ENCODE measurements around the gene FANCI. TPM values are rescaled to one million over a fixed set of nuclear protein-coding genes. Genes with fewer than 3 reads are reported as not detected.
A peak's percentile ranks its signal among the peaks of the same experiment; 100 is the strongest.

FANCI gene
- 25.6 and 34.2 TPM in 2 replicates for total RNA-seq (2012; rRNA removed)
- 11.6 and 13.2 TPM in 2 replicates for polyA plus RNA-seq (2012; rRNA removed)
- 1.8 and 4.1 TPM in 2 replicates for polyA plus RNA-seq (2012; cell fraction: cytosol; rRNA removed)
- 3.0 and 18.5 TPM in 2 replicates for polyA plus RNA-seq (2012; cell fraction: nucleus; rRNA removed; ENCODE audit: low replicate concordance)
- Bru-seq, nascent RNA, result percentile 55 among the genes with signal in this experiment
- percentile 59 among the genes with signal in this experiment for BruChase-seq, experiment 1, labeled RNA remaining after a 6-hour chase
- BruChase-seq, experiment 2, labeled RNA remaining after a 2-hour chase, result percentile 53 among the genes with signal in this experiment
- long read RNA-seq, partial matches to known transcripts, result 1 of 7 reads
- long read RNA-seq, other reads (novel, unspliced or antisense), result 6 of 7 reads

- peak within 1 kb of the TSS; percentile 87 for H3K4me3 ChIP-seq (ENCODE audit: insufficient read depth, low read depth, low read length)
- CTCF ChIA-PET, result interaction anchor here (0.9 to 2.6 kb wide), 4 partner anchors 9 to 37 kb away, joined by 3 to 13 read pairs (median 8); no protein-coding TSS in a partner anchor
- H2BK5ac ChIP-seq (ENCODE audit: low read depth, low read length, poor library complexity, severe bottlenecking), result peak within 1 kb of the TSS; percentile 35
- peak within 1 kb of the TSS; percentile 96 for H3K14ac ChIP-seq (replicated peaks; ENCODE audit: low read depth, low read length)
- ATAC-seq (ENCODE audit: low read depth), result peak; percentile 99
- H3K4me2 ChIP-seq (ENCODE audit: low read depth, low read length), result peak within 1 kb of the TSS; percentile 95
- peak within 1 kb of the TSS; percentile 90 for H4K91ac ChIP-seq (ENCODE audit: insufficient read depth, low read depth, low read length)
- peak within 1 kb of the TSS; percentile 72 for H3K18ac ChIP-seq (ENCODE audit: low read depth, low read length)
- DNase-seq, result peak; percentile 90
- H3K9ac ChIP-seq (ENCODE audit: low read depth, low read length), result peak within 1 kb of the TSS; percentile 78
- H3K4me1 ChIP-seq (ENCODE audit: control insufficient read depth, insufficient read depth, low read length), result peaks cover 3% of the 10 kb centered on the region
- H3K27me3 ChIP-seq (ENCODE audit: control insufficient read depth, insufficient read depth, low read length), result no peaks in the 10 kb centered on the region
- peak within 1 kb of the TSS; percentile 92 for H3K23ac ChIP-seq (ENCODE audit: low read depth, low read length)
- intact Hi-C loops (cut with micrococcal nuclease) (loop anchor here (1.0 kb wide), 1 partner anchor 37 kb away; no protein-coding TSS in a partner anchor), dilution Hi-C loops (cut with HindIII; ENCODE audit: low sequenced_read_pairs, unreplicated experiment) (no loop called here), in situ Hi-C loops (cut with MboI; ENCODE audit: low sequenced_read_pairs) (no loop called here)
- WGBS, 2 experiments (ENCODE audit: extremely low coverage in 2 of 2, insufficient read length in 1 of 2), result 0% methylated on average over 25 of the region's 69 CpGs; no CpG with 5 or more reads in 1 of the 2 experiments
- no peaks in the 10 kb centered on the region for H4K20me1 ChIP-seq (ENCODE audit: insufficient read depth, low read length)
- H2BK20ac ChIP-seq (ENCODE audit: low read depth, low read length), result peak within 1 kb of the TSS; percentile 69; the same call in 1 of the 2 replicates
- no peaks in the 10 kb centered on the region for H3K9me3 ChIP-seq (ENCODE audit: control insufficient read depth, insufficient read depth, low read length)
- POLR2A ChIA-PET (ENCODE audit: unreplicated experiment), result no interaction called here
- H3K4ac ChIP-seq (ENCODE audit: low read depth, low read length), result peak within 1 kb of the TSS; percentile 90
- no peaks in the 10 kb centered on the region for H3K36me3 ChIP-seq (ENCODE audit: control insufficient read depth, insufficient read depth, low read length)
- TF ChIP-seq CTCF (conservative IDR thresholded peaks at IDR 0.05; ENCODE audit: low read depth, low read length), result peak; percentile 63
- peak; percentile 53 for TF ChIP-seq RAD21 (IDR thresholded peaks at IDR 0.05; ENCODE audit: low read length)
- peak; percentile 95 for TF ChIP-seq BHLHE40 (IDR thresholded peaks at IDR 0.05; ENCODE audit: low read depth, low read length)
- peak; percentile 27; the same call in 1 of the 2 replicates for TF ChIP-seq MAZ (IDR thresholded peaks at IDR 0.05; ENCODE audit: borderline replicate concordance, low read depth, low read length)
- no peak; the same call in 1 of the 2 replicates for TF ChIP-seq CHD1 (IDR thresholded peaks at IDR 0.05; ENCODE audit: low read depth, low read length)
- TF ChIP-seq FOS (IDR thresholded peaks at IDR 0.05; ENCODE audit: low read depth, low read length), result no peak
- peak; percentile 92 for TF ChIP-seq MXI1 (IDR thresholded peaks at IDR 0.05; ENCODE audit: borderline replicate concordance, low read depth, low read length)
- no peak for TF ChIP-seq RFX5 (IDR thresholded peaks at IDR 0.05; ENCODE audit: low read depth, low read length)
- peaks cover 3% of the 10 kb centered on the region; the same call in 1 of the 2 replicates for H3K9me1 ChIP-seq (ENCODE audit: insufficient read depth, low read length)
- H2BK120ac ChIP-seq (ENCODE audit: low read depth, low read length), result peak within 1 kb of the TSS; percentile 85
- H3K79me1 ChIP-seq (ENCODE audit: low read depth in 1 of 2, low read length in 2 of 2), result peaks cover 19 to 25% of the 10 kb centered on the region in 2 experiments
- peak within 1 kb of the TSS; percentile 78; the same call in 2 of the 3 replicates for H2BK15ac ChIP-seq (ENCODE audit: low read depth, low read length)
- H2AK5ac ChIP-seq (ENCODE audit: low read depth, low read length), result peak within 1 kb of the TSS; percentile 48
- H2AK9ac ChIP-seq (replicated peaks; ENCODE audit: low read depth, low read length, poor library complexity), result peak within 1 kb of the TSS; percentile 96
- H3K56ac ChIP-seq (ENCODE audit: extremely low read depth, insufficient read depth, low read length), result peak within 1 kb of the TSS; percentile 65
- H3K27ac ChIP-seq (ENCODE audit: insufficient read depth, low read length), result peak within 1 kb of the TSS; percentile 46
- H4K5ac ChIP-seq (ENCODE audit: low read depth, low read length), result peak within 1 kb of the TSS; percentile 95
- peak within 1 kb of the TSS; percentile 94 to 97 for H4K8ac ChIP-seq (ENCODE audit: low read depth in 2 of 2, low read length in 2 of 2)
- TSS peak; percentile 56 for BruUV-seq (replicated peaks)
- peak within 1 kb of the TSS; percentile 99 for H2AFZ ChIP-seq (replicated peaks; ENCODE audit: low read length, poor library complexity)
Observed at GRCh38 chr15:89243691-89244573, at the start of gene FANCI. Gene FANCI (plus strand): TSS chr15:89243979. CDS start chr15:89247648, 3,669 bp downstream.
